Activated T-cell treated with anti-CD3 and anti-CD28 coated beads for 4 hours (primary cell): ENCODE results near the gene SPPL2C.
"Not testable (repeated sequence)": the region's sequence is repeated elsewhere in the genome, so short reads cannot be mapped to it uniquely, and the experiment has no call there.

Source experiments
- DNase-seq: peaks from one replicate; pipeline ENCODE4 v3.0.0-alpha.2; 2020

The SPPL2C gene

DNA sequence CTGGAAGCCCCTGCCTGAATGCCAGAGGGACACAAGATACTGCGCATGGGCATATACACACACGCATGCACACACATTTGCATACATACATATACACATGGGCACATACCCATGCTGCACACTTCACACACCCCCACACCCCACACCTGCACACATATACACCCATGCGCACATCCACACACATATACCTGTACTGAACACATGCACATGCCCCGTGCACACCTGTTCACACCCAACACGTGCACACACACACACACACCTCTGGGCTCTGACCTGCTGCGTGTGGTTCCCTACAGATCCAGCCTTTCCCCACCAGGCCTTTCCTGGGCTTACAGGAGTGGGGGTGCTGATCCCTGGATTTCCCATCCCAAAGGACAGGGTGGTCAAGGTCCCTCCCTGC lies 6.3 kb downstream of the SPPL2C start:
- DNase-seq = no peak

DNA sequence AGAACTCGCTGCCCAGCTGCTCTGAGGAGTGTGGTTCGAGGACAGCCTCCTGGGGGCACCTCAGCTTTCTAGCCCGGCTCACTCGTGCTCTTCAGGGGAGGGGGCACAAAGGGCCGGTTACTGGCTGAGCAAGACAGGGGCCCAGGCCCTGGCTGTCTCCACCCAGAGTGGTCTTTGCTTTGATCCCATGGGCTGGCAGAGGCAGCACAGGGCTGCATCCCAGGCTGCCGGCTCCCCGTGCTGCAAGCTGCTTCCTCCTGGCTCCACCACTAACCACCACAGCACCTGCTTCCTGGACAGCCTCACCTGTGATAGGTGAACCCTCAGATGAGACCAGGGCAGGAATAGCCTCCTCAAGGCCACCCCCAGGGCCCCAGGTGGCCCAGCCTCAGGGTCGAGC lies 6.8 kb downstream of the SPPL2C start:
- DNase-seq = no peak

DNA sequence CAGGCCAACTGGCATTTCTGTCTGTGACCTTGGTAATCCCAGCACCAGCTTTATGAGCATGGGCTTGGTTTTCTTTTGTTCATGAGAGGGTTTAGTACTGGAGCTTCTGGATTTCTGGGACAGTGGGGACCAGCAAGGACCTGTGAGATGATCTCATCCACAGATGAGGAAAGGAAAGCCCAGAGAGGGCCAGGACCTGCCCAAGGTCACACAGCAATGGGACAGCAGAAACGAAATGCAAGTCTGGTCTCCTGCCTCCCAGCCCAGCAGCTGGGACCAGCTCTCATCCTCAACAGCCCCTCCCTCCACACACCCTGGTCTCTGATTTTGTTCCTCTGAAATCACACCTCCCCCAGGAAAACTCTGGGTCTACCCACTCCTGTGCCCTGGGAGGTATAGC lies 7.2 kb downstream of the SPPL2C start:
- no peak for DNase-seq

DNA sequence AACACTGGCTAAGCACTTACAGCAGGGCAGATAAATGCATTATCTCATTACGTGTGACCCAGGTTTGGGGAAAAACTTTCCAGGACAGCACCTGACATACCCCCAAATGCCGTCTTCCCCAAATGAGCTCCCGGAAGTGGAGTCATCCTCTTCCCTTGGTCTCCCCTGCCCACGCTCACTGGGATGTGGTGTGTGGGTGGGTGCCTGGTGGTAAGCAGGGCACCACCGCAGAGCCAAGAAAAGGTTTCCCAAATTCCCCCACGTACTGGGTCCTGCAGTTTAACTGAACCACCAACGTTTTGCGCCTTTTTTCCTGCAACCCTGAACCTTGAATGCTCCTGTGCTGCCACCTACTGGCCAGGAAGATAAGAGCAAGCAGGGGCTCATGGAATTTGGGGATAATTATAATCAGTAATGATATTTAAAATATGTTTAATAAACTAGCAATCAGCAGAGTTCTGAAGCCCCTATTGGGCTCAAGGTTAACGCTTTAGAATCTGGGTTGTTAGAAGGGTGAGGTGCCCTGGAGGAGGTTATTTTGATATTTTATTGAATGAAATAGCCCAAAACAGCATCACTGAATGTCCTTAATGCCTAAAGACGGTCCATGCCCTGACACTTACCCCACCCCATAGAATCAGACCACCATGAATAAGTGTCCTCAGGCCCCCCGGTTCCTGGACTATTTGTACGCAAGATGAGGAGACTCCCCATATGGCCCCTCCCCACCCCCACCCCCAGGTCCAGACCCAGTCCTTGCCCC lies 8.0 kb downstream of the SPPL2C start:
- peak; percentile 47 for DNase-seq

DNA sequence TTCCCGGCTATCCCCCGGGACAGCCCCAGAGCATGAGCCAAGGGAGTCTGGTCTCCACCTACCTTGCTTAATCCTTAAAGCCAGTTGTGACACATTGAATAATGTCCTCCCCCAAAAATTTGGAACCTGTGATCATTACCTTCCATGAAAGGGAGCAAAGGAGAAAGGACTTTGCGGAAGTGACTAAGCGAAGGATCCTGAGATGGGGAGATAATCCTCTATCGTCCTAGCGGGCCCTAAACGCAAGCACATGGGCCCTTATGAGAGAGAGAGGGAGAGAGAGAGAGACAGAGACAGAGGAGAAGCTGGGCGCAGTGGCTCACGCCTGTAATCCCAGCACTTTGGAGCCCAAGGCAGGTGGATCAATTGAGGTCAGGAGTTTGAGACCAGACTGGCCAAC lies 9.5 kb downstream of the SPPL2C start:
- no peak for DNase-seq

DNA sequence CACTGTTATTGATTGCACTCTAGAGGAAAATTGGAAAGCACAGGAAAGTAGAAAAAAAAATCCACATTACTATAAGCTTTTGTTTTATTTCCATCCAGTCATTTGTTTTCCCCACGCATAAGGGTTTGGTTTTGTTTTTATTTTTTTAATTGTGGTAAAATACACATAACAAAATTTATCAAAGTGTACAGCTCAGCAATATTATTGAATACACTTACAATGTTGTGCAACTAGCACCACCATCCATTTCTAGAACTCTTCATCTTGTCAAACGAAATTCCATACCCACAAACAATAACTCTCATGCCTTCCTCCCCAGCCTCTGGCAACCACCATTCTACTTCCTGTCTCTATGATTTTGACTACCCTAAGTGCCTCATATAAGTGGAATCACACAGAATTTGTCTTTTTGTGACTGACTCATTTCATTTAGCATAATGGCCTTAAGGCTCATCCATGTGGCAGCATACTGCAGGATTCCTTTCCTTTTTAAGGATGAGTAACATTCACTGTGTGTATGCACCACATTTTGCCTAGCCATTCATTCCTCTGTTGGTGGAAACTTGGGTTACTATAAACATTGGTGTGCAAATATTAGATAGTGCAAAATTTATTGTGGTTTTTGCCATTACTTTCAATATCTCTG lies 11.1 kb downstream of the SPPL2C start:
- DNase-seq = no peak

DNA sequence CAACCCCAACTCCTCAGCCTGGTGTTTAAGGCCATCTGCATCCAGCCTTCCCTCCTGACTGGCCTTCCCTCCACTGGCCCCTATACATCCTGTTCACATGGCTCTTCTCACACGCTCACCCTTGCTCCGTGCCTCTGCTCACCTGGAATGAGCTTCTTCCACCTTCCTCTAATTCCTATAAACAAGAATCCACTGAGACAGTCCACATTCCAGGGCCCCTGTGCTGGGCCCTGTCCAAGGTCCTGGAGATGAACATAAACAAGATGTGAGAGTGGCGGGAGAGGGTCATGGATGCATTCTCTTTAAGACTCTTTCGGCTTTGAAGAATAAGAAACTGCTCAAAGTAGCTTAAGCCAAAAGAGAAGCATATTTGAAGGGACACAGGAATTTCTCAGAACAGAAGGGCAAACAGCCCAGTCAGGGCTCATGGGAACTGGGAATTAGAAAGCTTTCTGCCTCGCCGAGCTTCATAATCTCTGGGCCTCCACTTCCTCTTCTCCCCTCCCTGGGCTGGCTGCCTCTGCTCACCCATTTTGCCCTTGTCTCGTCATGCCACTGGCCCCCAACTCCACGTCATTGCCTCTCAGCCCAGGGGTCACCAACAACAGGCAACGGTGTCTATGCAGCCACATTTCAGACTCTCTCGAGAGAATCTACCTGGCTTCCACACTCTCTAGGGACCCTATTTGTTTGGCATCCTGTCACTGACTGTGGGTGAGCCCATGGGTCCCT lies 13.5 kb downstream of the SPPL2C start:
- DNase-seq = no peak

DNA sequence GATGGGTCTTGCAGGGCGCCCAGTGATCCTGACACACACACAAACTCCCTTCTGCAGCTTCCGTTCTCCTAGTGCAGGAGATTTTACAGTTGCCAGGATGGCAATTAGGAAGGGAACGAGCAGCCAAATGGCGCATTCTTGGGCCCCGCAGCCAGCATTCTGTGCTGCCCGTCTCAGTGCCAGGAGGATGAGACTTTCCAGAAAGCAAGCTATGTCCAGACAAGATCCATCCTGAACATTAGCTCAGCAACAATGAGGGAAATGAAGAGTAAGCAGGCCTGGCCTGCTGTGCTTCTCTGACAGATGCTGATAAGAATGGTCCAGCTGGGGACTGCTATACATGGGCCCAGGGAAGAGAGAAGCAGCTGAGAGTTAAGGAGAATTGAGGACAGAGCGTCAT lies 16.5 kb downstream of the SPPL2C start:
- DNase-seq = no peak

DNA sequence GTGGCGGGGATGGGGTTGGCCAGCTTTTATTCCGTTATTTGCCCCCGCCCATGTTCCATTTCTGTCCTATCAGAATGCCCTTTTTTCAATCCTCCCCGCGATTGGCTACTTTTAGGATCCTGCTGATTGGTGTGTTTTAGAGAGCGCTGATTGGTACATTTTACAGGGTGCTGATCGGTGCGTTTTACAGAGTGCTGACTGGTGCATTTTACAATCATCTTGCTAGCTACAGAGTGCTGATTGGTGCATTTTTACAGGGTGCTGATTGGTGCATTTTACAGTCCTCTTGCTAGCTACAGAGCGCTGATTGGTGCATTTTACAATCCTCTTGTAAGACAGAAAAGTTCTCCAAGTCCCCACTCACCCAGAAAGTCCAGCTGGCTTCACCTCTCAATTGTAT lies 17.4 kb downstream of the SPPL2C start:
- not testable (repeated sequence) for DNase-seq

DNA sequence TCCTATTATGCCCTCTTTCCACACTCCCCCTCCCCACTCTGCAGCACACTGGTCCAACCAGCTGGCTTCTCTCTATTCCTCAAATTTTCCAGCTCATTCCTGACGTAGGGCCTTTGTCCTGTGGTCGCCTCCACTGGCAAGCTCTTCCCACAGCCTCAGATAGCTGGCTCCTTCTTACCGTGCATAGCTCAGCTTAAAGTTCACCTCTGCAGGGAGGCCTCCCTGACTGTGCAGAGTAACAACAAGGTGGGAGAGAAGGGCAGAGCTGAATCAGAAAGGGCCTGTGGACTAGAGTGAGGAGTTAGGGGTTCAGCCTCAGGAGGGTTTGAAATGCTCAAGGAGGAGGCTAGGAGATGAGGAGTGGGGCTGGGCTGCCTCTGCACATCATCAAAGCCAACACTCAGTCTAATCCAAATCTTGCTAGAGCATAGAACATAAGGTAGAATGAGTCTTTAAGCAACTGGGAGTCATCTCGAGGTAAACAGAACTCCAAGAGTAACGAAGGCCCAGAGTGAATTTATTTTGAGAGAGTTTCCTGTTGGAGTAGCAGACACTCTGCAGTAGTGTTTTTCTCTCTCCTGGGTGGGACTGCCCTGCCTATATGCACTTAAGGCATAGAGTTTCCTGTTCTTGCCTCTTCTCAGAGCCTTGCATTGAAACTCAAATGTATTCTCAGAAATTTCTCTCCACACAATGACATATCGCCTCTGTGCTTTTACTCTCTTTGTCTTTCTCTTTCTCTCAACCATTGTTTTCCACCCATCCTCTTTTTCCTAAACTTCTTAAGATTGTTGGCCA lies 19.4 kb downstream of the SPPL2C start:
- no peak for DNase-seq

DNA sequence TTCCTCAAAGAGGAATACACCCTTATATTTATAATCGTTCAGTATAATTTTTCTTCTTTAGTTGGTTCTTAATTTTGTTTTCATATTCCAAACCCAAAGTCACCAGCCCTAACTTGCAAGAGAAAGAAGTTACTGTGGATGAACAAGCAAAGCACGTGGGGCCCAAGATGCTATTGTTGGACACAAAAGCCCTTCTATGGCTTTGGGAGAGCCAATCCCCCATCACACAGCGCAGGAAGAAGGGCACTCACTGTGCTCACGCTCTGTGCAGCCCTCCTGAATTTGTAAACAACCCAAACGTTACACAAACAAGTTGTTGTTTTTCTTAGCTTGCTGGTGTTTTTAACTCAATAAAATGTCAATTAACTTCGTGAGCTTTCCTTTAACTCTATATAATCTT lies 22.5 kb downstream of the SPPL2C start:
- no peak for DNase-seq

DNA sequence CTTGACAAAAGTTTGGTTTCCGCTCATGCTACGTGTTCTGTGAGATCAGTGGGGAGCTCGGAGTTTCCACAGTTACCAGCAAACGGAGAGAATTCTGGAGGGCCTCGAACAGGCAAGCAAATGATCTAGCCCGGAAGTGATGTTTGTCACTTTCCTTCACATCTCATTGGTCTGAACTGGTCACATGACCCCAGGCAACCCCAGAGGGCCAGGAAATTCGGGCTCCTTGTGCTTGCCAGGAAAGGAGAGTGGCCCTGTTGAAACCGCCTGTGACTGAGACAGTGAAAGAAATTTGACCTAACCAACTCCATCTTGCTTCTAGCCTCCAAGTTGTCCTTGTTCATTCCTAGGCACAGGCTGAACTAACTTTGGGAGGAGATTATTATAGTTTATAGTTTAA lies 23.0 kb downstream of the SPPL2C start:
- no peak for DNase-seq

DNA sequence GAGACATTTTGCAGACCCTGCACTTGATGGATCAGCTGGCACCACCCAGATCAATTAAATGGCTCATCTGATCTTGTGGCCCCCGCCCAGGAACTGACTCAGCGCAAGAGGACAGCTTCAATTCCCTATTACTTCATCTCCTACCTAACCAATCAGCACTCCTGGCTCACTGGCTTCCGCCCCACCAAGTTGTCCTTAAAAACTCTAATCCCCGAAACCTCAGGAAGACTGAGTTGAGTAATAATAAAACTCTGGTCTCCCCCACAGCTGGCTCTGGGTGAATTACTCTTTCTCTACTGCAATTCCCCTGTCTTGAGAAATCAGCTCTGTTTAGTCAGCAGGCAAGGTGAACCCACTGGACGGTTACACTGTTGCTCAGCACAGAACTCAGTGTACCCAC lies 23.6 kb downstream of the SPPL2C start:
- no peak for DNase-seq

DNA sequence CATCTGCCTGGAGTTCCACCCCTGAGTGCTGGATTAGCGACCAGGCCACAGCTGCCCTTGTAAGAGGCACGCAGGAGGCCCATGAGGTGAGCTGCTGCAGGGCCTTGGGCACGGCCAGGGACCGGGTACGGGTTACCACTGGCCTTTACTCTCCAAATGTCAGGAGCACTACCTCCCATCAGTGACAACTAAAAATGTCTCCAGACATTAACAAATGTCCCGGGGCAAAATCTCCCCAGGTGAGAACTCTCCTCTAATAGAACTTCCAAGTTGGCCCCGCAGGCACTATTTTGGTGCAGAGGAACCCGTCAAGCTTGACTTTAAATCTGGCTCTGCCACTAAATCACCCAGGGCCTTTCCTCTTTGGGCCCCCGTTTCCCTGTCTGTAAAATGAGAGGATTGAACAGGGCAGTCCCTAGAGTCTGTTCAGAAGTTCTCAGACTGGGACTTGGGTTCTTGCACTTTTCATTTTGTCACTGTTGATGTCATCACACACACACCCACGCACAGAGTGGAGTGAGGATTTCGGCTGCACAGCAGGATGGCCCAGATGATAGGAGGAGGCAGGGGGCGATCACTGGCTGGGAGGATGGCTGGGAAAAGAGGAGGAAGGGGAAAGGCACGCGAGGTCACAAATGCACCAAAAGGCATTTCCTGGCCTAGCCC lies 25.1 kb downstream of the SPPL2C start:
- DNase-seq = no peak

DNA sequence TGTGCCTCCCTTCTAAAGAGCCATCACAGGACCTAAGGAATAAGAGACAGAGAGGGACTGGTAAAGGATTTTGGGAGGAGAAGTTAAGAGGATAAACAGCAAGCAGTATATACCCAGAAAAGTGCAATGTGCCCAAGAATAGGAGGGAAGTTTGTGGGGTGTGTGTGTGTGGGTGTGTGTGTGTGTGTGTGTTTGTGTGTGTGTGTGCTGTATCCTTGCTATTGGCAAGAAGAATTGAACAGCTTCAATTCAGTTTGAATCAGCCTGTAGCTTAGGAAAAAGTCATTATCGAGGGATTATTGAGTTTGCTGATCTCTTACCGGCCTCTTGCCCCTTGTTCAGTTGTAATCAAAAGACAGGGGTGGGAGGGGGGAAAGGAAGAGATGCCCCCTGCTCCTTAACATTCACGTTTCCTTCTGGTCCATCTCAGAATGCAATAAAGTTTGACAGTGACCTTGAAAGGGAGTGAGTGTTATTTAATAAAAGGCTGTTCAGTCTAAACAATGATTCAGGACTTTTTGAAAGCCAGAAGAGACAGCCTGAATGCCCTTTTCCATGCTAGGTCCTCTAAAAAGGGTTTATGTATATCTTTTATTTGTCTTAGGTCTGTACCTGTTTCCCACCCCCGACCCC lies 25.8 kb downstream of the SPPL2C start:
- no peak for DNase-seq

DNA sequence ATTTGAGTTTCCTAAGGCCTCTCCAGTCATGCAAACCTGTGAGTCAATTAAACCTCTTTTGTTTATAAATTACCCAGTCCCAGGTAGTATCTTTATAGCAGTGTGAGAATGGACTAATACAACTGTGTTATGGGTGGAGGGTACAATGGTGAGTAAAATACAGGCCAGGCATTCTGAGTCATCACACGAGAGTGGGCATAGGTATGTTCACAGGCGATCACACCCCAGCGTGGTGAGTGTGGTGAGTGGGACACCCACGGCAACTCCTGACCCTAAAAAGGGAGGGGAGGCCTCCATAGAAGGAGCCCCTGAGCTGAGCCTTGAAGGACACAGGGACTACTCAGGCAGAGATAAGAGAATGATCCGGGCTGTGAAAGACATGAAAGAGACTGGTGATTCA lies 27.0 kb downstream of the SPPL2C start:
- DNase-seq = no peak

DNA sequence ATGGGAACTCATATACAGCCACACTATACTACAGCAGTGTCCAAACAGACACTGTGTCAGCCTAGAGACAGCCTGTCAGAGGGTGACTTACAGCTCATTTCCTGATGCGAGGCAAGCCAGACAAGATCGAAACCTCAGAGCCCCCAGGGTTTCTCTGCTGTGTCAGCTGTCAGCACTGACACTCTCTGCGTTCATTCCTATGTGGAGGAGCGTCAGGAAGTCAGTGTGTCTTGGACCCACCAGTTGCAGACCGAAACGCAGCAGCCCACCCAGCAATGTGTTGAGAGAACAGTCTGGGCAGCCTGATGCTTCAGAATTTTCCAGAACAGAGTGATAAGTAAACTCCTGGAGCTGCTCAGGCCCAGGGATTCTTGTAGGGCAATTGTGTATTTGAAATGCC lies 29.0 kb downstream of the SPPL2C start:
- no peak for DNase-seq

DNA sequence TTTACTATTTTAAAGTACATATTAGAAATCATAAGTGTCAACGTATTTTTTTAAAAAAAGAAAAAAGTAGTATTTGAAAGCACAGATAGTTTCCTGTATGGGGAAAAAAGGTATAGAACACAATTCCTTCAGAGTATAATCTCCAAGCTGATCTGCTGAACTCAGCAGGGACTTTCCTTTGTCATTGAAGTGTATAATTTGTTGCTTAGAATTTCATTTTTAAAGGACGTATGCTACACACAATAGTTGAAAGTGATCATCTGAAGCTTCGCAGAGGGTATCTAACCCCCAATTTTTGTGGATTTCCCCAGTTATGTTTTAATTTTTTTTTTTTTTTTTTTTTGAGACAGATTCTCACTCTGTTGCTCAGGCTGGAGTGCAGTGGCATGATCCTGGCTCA lies 29.5 kb downstream of the SPPL2C start:
- no peak for DNase-seq

DNA sequence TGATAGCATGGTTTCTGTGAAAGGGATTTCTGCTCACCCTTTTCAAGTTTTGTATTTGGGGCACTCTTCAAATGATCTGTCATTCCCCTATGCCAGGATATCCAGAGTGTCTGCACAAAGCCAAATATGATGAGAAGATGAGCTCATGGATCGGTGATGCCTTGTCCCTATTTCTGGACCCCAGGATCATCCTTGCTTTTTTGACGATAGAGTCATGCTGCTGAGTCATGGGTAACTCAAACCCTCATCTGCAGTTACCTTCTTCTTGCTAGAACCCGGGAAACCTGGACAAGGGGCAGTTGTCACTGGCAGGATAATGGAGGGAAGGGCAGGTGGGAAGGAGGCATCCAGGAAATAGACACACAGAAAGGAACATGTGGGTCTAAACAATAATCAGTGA lies 31.9 kb downstream of the SPPL2C start:
- DNase-seq = no peak

DNA sequence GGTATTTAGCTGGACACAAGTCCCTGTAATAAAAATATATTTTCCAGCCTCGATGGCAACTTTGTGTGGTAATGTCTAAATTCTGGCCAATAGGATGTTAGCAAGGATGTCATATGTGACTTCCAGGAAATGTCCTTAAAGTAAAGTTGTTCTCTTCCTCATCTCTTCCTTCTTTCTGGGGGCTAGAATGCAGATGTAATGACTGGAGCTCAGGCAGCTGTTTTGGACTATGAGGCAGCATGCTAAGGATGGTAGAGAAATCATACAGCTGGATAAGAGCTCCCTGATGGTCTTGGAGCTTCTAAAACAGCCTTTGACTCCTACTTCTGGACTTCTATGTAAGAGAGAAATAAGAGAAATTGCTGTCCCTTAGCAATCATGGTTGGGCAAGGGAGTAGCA lies 32.8 kb downstream of the SPPL2C start:
- no peak for DNase-seq

DNA sequence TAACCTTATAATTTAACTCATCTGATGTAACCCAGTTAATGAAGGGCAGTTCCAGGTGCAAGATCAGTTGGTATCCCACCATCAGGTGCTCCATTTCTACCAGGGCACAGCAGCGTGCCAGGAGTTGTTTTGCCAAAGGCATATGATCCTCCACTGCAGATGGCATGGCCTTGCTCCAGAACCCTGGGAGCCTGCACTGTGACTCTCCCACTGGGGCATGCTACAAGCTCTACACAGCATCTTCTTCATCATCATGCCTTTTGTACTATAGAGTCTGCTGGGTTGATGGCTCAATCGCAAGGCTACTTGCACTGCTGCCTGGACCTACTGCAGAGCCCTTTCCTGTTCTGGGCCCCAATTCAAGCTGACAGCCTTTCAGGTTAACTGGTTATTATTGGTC lies 38.4 kb downstream of the SPPL2C start:
- DNase-seq = no peak

DNA sequence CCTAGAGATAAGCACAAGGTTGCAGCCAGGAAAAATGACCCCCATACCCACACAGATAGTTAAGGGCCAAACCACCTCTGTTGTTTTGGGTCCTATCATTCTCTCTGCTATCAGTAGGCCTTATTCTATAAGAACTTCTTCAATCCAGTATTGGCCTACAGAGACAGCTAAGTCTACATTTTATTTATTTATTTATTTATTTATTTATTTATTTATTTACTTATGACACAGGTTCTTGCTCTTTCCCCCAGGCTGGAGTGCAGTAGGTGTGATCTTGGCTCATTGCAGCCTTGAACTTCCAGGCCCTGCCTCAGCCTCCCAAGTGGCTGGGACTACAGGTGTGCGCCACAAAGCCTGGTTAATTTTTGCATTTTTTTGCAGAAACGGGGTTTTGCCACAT lies 42.2 kb downstream of the SPPL2C start:
- DNase-seq = no peak
